GM18508 (cell line): ENCODE measurements around the gene IL2RG.

Experiments
- ATAC-seq: cut with Tn5 transposase; IDR thresholded peaks from one replicate; pipeline ENCODE4 v1.9.1; 2021; ENCODE audit warnings: moderate number of reproducible peaks; ENCODE audit not compliant: insufficient read depth, unreplicated experiment

The IL2RG gene

GRCh38 chrX:71081330-71082123 lies 29.9 kb downstream of the IL2RG start:
- ATAC-seq = no peak

DNA sequence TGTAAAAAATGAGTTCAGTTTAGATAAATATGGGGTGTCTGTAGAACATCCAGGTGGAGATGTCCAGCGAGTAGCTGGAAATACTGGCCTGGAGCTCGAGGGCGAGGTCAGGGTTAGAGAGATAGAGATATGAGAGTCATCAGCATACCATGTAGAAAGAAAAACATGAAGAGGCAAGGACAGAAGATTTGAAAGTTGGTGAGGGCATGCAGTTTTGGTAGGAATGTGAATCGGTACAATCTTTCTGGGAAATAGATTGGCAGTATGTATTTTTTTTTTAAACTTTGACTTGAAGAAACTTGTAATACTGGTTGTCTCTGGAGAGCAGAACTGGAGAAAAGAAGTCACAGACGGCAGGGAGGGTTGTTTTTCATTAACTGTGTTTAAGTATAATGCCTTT lies 40.8 kb downstream of the IL2RG start:
- ATAC-seq = no peak

- peak; percentile 93 for ATAC-seq
Measured at GRCh38 chrX:71068044-71068918, 43.1 kb downstream of the IL2RG start, which contains the start of gene SNX12. SNX12 (minus strand) TSS chrX:71068334; CDS start chrX:71068306, 28 bp downstream.

DNA sequence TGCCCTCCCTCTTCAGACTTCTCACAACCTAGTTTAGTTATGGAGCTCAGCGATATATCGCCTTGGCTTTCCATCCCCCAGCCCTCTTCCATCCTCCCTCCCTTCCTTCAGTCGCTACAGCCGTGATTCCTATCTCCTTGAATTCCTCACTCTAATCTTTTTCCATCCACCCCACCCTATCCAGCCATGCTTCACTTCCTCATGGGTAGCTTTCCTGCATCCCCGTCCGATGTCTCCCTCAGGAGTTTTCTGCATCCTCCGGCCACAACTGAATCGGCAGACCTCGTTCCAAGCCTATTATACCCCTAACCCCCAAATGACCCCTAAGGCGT lies 43.7 kb downstream of the IL2RG start:
- ATAC-seq = no peak

DNA sequence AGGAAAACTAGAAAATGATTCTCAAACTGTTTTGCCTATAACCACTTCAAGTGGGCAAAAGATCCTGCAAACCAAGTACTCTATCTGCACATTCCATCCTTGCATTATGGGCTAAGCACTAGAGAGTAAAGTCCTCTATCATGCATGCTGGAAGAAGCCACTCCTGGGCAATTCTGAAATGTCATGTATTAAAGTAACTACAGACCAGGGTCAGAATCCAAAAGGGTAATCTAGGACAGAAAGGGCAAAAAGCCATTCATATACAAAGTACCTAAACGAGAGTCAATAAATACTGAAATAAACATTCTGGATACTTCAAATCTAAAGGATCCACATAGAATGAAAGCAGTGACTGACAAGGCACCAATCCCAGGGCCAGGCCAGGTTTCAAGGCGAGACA lies 44.3 kb downstream of the IL2RG start:
- ATAC-seq = no peak

DNA sequence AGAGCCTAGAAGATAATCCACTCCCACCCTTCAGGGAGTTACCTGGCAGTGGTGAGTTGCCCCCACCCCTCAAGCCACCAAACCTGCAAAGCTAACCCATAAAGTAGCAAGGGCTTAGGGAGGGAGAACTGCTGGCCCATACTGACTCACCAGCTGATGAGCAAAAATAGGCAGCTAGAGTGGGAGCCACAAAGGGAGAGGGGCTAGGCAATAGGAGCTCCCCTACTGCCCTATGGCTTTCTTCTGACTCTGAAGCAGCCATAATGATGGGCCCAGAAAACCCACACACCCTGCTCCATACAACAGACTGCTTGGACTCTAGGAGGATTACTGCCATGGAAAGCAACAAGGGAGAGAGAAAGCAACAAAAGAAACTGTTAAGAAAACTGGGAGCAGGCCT lies 51.2 kb downstream of the IL2RG start:
- ATAC-seq = no peak

DNA sequence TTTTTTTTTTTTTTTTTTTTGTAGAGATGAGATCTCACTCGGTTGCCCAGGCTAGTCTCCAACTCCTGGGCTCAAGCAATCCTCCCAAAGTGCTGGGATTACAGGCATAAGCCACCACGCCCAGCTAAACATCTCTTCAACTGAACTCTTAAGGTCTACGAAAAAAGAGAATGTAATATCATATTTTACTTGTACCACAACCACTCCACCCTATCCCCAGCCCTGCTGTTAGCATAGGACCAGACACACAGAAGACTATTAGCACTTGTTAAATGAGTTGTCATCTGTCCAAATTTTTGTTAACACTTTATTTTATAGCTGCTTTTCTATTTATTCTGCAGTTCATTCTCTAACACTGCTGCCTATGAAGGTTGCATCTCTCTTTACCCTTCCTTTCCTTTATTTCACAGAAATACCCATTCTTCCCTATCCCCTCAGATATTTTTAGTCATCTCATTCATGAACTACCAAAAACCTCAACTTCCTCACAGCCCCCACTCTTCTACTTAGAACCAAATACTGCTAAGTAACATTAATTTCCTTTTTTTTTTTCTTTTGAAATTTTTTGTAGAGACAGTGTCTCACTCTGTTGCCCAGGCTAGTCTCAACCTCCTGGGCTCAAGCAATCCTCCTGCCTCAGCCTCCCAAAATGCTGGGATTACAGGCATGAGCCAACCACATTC lies 53.4 kb downstream of the IL2RG start:
- no peak for ATAC-seq
